IPS DF 4.7 (cell line): Measurements from ENCODE around the gene OR51D1.

Source experiments
- DNase-seq: peaks from one replicate; pipeline ENCODE4 v3.0.0-alpha.2; 2013; ENCODE audit warnings: low spot score; ENCODE audit errors: extremely low read depth

Gene OR51D1

GRCh38 chr11:4644233-4644632, 7.0 kb downstream of the OR51D1 start:
- no peak for DNase-seq

- DNase-seq, result no peak
Measured at GRCh38 chr11:4645974-4646373, 8.7 kb downstream of the OR51D1 start.

- DNase-seq, result no peak
Measured at GRCh38 chr11:4647766-4648165, 10.5 kb downstream of the OR51D1 start.

DNA sequence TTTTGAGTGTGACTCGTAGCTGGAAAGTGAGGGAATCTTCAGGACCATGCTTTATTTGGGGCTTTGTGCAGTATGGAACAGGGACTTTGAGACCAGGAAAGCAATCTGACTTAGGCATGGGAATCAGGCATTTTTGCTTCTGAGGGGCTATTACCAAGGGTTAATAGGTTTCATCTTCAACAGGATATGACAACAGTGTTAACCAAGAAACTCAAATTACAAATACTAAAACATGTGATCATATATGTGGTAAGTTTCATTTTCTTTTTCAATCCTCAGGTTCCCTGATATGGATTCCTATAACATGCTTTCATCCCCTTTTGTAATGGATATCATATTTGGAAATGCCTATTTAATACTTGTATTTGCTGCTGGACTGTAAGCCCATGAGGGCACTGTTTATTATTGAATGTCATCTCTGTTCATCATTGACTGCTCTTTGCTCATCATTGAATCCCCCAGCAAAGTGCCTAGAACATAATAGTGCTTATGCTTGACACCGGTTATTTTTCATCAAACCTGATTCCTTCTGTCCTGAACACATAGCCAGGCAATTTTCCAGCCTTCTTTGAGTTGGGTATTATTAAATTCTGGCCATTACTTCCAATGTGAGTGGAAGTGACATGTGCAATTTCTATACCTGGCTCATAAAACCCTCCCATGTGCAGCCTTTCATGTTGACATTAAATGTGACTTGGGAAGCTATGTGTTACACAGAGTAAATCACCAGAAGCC, 17.5 kb downstream of the OR51D1 start:
- no peak for DNase-seq

DNA sequence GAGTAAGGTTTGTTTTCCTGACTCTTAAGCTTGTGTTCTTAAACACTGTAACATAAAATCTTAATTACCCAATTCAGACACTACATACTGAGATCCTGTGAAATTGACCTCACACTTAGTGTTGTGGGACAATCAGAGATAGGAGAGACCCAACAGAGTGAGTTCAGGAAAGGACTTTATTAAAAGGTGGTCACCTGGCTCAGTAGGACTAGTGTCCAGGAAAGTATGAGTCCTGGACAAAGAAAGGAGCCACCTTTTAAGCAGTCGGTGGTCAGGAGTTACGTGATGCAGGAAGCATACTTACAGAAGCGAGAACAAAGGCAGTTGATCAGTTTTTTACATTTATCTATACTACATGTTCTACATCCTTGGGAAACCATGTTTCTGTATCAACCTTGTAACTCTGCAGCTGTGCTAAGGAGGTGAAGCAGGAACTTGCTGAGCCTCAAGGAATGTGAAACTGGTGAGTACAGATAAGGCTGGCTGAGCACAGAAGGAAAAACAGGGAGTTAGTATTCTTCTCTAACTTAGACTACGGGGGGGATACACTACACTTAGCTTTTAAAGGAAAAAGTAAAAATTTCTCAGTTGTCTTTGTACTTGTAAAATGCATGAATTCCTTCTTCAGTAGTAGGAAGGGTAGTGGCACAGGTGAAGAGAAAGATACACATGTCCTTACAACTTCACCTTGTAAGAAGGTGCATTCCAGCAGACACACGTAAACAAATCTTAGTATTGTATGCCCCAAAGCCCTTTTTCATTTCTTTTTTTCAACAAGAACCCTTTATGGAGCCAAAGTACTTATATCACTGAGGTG, 21.6 kb downstream of the OR51D1 start:
- DNase-seq, result no peak

DNA sequence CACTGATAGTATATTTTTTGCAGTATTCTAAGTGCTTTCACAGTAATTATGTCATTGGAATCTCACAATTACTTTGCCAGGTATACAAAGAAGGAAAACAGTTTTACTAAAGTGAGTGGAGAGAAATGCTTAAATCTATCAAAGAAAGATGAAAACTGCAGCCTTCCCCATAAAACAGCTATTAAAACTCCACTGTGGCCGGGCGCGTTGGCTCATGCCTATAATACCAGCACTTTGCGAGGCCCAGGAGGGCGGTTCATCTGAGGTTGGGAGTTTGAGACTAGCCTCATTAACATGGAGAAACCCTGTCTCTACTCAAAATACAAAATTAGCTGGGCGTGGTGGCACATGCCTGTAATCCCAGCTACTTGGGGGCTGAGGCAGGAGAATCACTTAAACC, 25.6 kb downstream of the OR51D1 start:
- no peak for DNase-seq

DNA sequence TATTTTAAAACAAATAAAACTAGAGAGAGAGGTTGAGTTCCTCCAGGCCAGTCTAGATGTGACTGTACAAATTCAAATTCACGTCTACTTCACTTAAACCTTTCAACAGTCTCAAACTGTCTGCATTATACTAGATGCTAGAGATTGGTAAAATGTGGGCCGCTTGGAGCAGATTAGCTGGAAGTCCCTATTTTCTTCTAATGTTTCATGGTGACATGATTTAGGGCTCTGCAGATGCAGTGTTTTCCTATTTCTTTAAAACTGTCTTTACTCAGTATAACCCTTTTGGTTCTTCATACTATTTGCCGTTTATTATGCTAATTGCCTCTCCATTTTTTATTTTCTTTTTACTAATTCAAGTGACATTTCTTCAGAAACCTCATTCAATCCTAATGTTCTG, 26.9 kb downstream of the OR51D1 start:
- no peak for DNase-seq

DNA sequence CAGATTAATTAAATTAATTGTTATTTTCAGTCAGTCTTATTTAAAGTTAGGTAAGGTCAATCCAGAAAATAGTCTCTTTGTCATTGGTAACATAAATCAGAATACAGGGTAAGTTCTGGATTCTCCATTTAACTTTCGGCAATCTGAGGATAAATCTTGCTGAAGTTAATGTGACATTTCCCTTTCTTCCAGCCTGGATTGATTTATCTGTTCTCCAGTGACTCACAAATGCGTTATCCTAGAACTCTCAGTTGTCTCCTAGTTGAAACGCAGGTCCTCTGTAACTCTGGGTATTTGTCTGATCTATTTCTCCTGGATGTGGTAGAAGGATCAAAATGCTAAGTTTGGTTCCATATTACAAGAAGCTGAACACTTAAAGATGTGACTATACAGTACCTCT, 27.5 kb downstream of the OR51D1 start:
- no peak for DNase-seq

- DNase-seq, result no peak
Measured at GRCh38 chr11:4665424-4665823, 28.1 kb downstream of the OR51D1 start.

- no peak for DNase-seq
Measured at GRCh38 chr11:4671741-4672140, 34.5 kb downstream of the OR51D1 start.

GRCh38 chr11:4672470-4672869, 35.2 kb downstream of the OR51D1 start:
- DNase-seq, result no peak

DNA sequence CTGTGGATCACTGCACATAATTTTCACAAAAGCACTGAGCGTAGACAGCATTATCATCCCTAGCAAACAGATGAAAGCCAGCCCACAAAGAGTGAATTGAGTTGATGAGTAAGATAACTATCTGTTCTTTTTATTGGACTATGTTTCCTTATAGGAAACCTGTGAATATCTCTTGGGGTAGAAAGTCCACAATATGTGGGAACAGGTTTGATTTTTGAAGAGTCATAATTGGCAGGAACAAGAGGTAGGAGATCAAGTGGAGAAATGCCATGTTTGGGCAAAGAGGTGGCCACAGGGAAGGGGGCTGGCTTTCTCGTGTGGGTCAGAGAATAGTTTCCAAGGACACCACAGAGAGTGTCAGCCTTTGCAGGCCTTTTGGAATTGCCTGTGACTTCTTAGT, 36.5 kb downstream of the OR51D1 start:
- no peak for DNase-seq

DNA sequence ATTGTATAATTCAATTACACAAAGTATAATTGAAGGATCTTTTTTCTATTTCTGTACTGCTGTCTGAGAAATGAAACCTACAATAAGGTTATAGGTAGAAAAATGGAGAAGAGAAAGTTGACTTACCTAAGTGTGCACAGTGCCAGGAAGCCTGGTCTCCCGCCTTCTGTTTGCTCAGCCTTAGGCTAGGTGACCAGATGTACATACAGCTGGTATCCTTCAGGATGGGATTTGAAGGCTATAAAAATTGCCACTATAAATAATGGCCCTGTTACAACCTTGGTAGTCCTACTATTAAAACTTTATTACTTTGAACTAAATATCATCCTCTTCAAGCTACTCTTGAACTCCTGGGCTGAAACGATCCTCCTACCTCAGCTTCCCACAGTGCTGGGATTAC, 40.7 kb downstream of the OR51D1 start:
- DNase-seq, result no peak

- no peak for DNase-seq
Measured at GRCh38 chr11:4680341-4680740, 43.1 kb downstream of the OR51D1 start.

DNA sequence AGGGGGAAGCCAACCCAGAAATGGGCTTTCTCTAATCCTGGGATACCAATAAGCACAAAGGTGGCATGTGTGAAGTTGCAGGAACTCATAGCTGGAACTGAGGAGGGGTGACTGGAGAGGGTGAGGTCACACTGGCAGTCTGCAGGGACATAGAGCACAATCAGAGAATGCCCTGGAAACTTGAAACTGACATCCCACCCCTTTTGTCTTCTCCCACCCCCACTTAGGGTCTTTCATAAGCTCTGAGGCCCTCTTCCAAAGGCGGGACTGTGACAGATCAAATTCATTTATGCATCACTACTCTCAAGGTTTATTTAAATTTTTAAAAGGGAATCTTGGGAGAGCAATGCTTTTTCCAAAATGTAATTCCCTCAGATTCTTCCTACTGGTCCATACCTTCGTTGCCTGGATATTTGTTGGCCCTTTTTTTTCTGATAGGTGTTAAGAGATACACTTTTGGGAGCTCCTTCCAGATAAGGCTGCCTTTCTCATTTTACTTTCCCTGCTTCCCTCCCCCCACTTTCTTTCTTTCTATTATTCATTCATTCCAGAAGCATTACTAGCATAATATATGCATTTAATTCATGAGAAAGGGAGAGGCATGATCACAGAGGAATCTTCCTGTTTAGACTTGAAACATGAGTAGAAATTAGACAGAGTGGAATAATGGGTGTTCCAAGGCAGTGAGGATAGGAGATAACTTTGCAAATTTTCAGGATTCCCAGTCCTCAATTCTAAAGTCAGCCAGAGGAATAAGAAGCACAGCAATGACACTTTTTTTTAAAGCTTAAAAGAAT, 45.5 kb downstream of the OR51D1 start:
- no peak for DNase-seq

DNA sequence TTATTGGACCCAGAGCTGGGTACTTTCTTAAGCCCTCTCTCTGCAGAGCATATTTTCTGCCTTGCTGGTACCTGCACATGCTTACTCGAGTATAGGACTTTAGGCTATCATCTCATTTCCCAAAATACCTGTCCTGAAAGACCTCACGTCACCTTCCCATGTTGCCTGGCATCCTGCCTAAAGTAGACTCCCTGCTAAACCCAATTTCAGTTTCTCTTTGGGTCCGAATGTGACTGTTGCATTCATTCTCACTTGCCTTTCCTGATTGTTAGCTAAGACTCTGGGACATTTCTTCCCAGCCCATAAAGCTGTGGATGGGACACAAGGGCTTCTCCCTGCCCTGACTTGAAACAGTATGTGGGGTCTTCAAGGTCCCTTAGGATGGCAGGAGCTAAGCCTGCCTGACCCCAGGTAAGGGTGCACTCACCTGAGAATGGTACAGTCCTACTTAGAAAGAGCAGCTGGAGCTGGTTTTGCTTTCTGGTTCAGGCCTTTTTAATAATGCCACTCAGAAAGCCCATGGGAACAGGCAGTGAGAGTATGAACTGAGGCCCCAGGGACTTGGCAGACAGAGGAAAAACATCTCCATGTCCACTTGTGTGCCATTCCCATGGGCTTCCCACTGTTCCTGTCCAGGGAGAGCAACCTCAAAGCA, 47.5 kb downstream of the OR51D1 start:
- DNase-seq, result no peak
